WTC11 (cell line): ENCODE results near the gene CHKB. TPM values are rescaled to one million over a fixed set of nuclear protein-coding genes. Genes with fewer than 3 reads are reported as not detected.
"Not testable (repeated sequence)": the region's sequence is repeated elsewhere in the genome, so short reads cannot be mapped to it uniquely, and the experiment has no call there.

Source experiments
- ATAC-seq: fragments of 200-7000 bp; cut with Tn5 transposase; 2 replicates; pipeline ENCODE4 v1.10.0; 2021; ENCODE audit warnings: mild to moderate bottlenecking, moderate library complexity
- CTCF ChIA-PET: fragments of 300-600 bp; sonication (Branson Sonifier 250); formaldehyde crosslinking; loops from one replicate; lab custom pipeline; 2021; ENCODE audit warnings: antibody characterized with exemption; lab: Charles Lee
- POLR2A ChIA-PET: fragments of 350-600 bp; sonication (Branson Sonifier 250); formaldehyde crosslinking; loops from one replicate; lab custom pipeline; 2021; ENCODE audit warnings: antibody characterized with exemption; lab: Charles Lee
- DNase-seq: peaks from one replicate; pipeline ENCODE4 v3.0.0; 2021; ENCODE audit warnings: low spot score
- H3K27ac Mint-ChIP-seq: 2 replicates; pipeline ENCODE4 v1.8.0; 2021; ENCODE audit warnings: mixed read lengths
- H3K27me3 Mint-ChIP-seq: 2 replicates; pipeline ENCODE4 v1.8.0; 2021; ENCODE audit warnings: low read depth, mild to moderate bottlenecking, moderate library complexity, mixed read lengths
- H3K36me3 Mint-ChIP-seq: 2 replicates; pipeline ENCODE4 v1.8.0; 2021; ENCODE audit warnings: mixed read lengths
- H3K4me1 Mint-ChIP-seq: 2 replicates; pipeline ENCODE4 v1.8.0; 2022; ENCODE audit warnings: mixed read lengths
- H3K4me3 Mint-ChIP-seq: 2 replicates; pipeline ENCODE4 v1.8.0; 2021; ENCODE audit warnings: mild to moderate bottlenecking, moderate library complexity, mixed read lengths
- H3K9me3 Mint-ChIP-seq: 2 replicates; pipeline ENCODE4 v1.8.0; 2021; ENCODE audit warnings: mixed read lengths
- CBFB ChIP-seq: sonication (generic); formaldehyde crosslinking; IDR thresholded peaks from 2 replicates; pipeline ENCODE4 v1.8.1; 2022; ENCODE audit warnings: mild to moderate bottlenecking, low read depth, missing genetic modification reagents
- ETV6 ChIP-seq: sonication (generic); formaldehyde crosslinking; IDR thresholded peaks from 2 replicates; pipeline ENCODE4 v1.8.1; 2022; ENCODE audit warnings: mild to moderate bottlenecking, missing genetic modification reagents
- FOXJ3 ChIP-seq: sonication (generic); formaldehyde crosslinking; IDR thresholded peaks from 2 replicates; pipeline ENCODE4 v1.9.0; 2021; ENCODE audit warnings: missing genetic modification reagents, mild to moderate bottlenecking, borderline replicate concordance
- FOXP1 ChIP-seq: sonication (generic); formaldehyde crosslinking; IDR thresholded peaks from 2 replicates; pipeline ENCODE4 v1.8.0; 2022; ENCODE audit warnings: missing genetic modification reagents, mild to moderate bottlenecking, moderate library complexity, borderline replicate concordance
- HMGA2 ChIP-seq: fragments of 250-450 bp; sonication (Bioruptor Pico); IDR thresholded peaks from 2 replicates; pipeline ENCODE4 v1.4.0; 2021; ENCODE audit warnings: mild to moderate bottlenecking, moderate library complexity
- JUN ChIP-seq: sonication (generic); formaldehyde crosslinking; IDR thresholded peaks from 2 replicates; pipeline ENCODE4 v1.8.0; 2023; ENCODE audit warnings: mild to moderate bottlenecking, missing genetic modification reagents
- MYBL2 ChIP-seq: sonication (generic); formaldehyde crosslinking; IDR thresholded peaks from 2 replicates; pipeline ENCODE4 v1.8.1; 2023; ENCODE audit warnings: mild to moderate bottlenecking, moderate library complexity, missing genetic modification reagents
- NFATC4 ChIP-seq: fragments of 250-450 bp; sonication (Bioruptor Pico); IDR thresholded peaks from 2 replicates; pipeline ENCODE4 v1.9.0; 2021; ENCODE audit warnings: mild to moderate bottlenecking
- RORB ChIP-seq: fragments of 250-450 bp; sonication (Bioruptor Pico); IDR thresholded peaks from 2 replicates; pipeline ENCODE4 v1.9.0; 2021; ENCODE audit warnings: mild to moderate bottlenecking
- SMAD3 ChIP-seq: sonication (generic); formaldehyde crosslinking; IDR thresholded peaks from 2 replicates; pipeline ENCODE4 v1.8.0; 2022; ENCODE audit warnings: missing genetic modification reagents, mild to moderate bottlenecking, borderline replicate concordance
- ZNF121 ChIP-seq: sonication (generic); formaldehyde crosslinking; IDR thresholded peaks from 2 replicates; pipeline ENCODE4 v1.8.0; 2023; ENCODE audit warnings: missing genetic modification reagents
- ZNF416 ChIP-seq: fragments of 250-450 bp; sonication (Bioruptor Pico); IDR thresholded peaks from 2 replicates; pipeline ENCODE4 v1.9.0; 2021; ENCODE audit warnings: mild to moderate bottlenecking, inconsistent platforms
- ZNF512 ChIP-seq: sonication (generic); formaldehyde crosslinking; IDR thresholded peaks from 2 replicates; pipeline ENCODE4 v1.8.1; 2022; ENCODE audit warnings: missing genetic modification reagents, borderline replicate concordance
- total RNA-seq: library from RNA; stranded (reverse); gene quantifications from 3 replicates; pipeline ENCODE4 v1.2.3, GENCODE V29; 2021
- TF ChIP-seq, protein P1 (sequence below): fragments of 200-600 bp; IDR thresholded peaks from 2 replicates; pipeline ENCODE4 v1.8.0; 2022; ENCODE audit warnings: antibody characterized with exemption
- TF ChIP-seq, protein P2 (sequence below): sonication (generic); formaldehyde crosslinking; IDR thresholded peaks from 2 replicates; pipeline ENCODE4 v1.8.0; 2023; ENCODE audit warnings: missing genetic modification reagents, mild to moderate bottlenecking, borderline replicate concordance

The CHKB gene
- total RNA-seq, 1 experiment from 2014 or later = 75.4 TPM

GRCh38 chr22:50608996-50609395 is 26.3 kb upstream of the CHKB start (continued):
- TF ChIP-seq, protein P1, sequence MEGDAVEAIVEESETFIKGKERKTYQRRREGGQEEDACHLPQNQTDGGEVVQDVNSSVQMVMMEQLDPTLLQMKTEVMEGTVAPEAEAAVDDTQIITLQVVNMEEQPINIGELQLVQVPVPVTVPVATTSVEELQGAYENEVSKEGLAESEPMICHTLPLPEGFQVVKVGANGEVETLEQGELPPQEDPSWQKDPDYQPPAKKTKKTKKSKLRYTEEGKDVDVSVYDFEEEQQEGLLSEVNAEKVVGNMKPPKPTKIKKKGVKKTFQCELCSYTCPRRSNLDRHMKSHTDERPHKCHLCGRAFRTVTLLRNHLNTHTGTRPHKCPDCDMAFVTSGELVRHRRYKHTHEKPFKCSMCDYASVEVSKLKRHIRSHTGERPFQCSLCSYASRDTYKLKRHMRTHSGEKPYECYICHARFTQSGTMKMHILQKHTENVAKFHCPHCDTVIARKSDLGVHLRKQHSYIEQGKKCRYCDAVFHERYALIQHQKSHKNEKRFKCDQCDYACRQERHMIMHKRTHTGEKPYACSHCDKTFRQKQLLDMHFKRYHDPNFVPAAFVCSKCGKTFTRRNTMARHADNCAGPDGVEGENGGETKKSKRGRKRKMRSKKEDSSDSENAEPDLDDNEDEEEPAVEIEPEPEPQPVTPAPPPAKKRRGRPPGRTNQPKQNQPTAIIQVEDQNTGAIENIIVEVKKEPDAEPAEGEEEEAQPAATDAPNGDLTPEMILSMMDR = no peak
- TF ChIP-seq RORB (CRISPR knock-in tag) = no peak
- TF ChIP-seq, protein P2, sequence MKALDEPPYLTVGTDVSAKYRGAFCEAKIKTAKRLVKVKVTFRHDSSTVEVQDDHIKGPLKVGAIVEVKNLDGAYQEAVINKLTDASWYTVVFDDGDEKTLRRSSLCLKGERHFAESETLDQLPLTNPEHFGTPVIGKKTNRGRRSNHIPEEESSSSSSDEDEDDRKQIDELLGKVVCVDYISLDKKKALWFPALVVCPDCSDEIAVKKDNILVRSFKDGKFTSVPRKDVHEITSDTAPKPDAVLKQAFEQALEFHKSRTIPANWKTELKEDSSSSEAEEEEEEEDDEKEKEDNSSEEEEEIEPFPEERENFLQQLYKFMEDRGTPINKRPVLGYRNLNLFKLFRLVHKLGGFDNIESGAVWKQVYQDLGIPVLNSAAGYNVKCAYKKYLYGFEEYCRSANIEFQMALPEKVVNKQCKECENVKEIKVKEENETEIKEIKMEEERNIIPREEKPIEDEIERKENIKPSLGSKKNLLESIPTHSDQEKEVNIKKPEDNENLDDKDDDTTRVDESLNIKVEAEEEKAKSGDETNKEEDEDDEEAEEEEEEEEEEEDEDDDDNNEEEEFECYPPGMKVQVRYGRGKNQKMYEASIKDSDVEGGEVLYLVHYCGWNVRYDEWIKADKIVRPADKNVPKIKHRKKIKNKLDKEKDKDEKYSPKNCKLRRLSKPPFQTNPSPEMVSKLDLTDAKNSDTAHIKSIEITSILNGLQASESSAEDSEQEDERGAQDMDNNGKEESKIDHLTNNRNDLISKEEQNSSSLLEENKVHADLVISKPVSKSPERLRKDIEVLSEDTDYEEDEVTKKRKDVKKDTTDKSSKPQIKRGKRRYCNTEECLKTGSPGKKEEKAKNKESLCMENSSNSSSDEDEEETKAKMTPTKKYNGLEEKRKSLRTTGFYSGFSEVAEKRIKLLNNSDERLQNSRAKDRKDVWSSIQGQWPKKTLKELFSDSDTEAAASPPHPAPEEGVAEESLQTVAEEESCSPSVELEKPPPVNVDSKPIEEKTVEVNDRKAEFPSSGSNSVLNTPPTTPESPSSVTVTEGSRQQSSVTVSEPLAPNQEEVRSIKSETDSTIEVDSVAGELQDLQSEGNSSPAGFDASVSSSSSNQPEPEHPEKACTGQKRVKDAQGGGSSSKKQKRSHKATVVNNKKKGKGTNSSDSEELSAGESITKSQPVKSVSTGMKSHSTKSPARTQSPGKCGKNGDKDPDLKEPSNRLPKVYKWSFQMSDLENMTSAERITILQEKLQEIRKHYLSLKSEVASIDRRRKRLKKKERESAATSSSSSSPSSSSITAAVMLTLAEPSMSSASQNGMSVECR (CRISPR knock-in tag) = no peak
- TF ChIP-seq JUN (CRISPR knock-in tag) = no peak
- no peak for TF ChIP-seq HMGA2 (CRISPR knock-in tag)
- no peak for TF ChIP-seq ZNF512
- no peak for TF ChIP-seq FOXJ3 (CRISPR knock-in tag)
- no peak for TF ChIP-seq NFATC4 (CRISPR knock-in tag)

GRCh38 chr22:50608058-50608840 is 25.6 kb upstream of the CHKB start:
- DNase-seq, H3K9me3 Mint-ChIP-seq, ATAC-seq, H3K4me3 Mint-ChIP-seq, H3K4me1 Mint-ChIP-seq, H3K36me3 Mint-ChIP-seq, H3K27ac Mint-ChIP-seq: not testable (repeated sequence)
- ChIA-PET CTCF (interaction anchor here (1.0 to 1.3 kb wide), 2 partner anchors 32 to 92 kb away, joined by 3 read pairs; no protein-coding TSS in a partner anchor), POLR2A (interaction anchor here (0.6 kb wide), 1 partner anchor 12 kb away, joined by 4 read pairs; no protein-coding TSS in a partner anchor)
- peaks cover 15% of the 10 kb centered on the region for H3K27me3 Mint-ChIP-seq

DNA sequence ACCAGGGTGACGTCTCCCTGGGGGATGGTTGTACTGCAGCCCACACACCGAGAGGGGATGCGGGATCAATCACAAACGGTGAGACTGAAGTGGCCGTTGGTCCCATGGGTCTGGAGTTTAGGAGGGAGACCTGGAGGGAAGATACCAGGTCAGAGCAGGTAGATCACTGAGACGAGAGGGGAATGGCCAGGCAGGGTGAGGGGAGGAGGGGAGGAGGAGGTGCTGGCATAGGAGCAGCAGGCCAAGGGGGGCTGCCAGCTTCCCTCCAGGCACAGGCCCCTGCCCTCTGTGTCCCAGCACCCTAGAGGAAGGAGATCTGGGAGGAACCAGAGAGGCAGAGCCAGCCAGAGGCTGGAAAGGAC is 25.0 kb upstream of the CHKB start:
- 0 out of 2 replicates have a peak, but pooled peaks cover 4% of the 10 kb centered on the region for H3K4me1 Mint-ChIP-seq
- no peaks in the 10 kb centered on the region for H3K36me3 Mint-ChIP-seq
- DNase-seq (no peak), ATAC-seq (no peak)
- no peak overlapping the region for H3K4me3 Mint-ChIP-seq
- no peak for TF ChIP-seq CBFB (CRISPR knock-in tag)
- no peak for TF ChIP-seq ETV6 (CRISPR knock-in tag)
- no peak for TF ChIP-seq SMAD3
- TF ChIP-seq ZNF416 (CRISPR knock-in tag) = no peak
- TF ChIP-seq FOXP1 (CRISPR knock-in tag) = no peak
- no peak for TF ChIP-seq MYBL2 (CRISPR knock-in tag)
- TF ChIP-seq ZNF121 = no peak
- ChIA-PET POLR2A (no interaction called here), CTCF (no interaction called here)
- peaks cover 16% of the 10 kb centered on the region for H3K27me3 Mint-ChIP-seq
- H3K27ac Mint-ChIP-seq = peak overlapping the region; percentile 57; the same call in 1 of the 2 replicates
- no peaks in the 10 kb centered on the region for H3K9me3 Mint-ChIP-seq
